Keratinocyte (primary cell): ENCODE measurements around the gene GNPAT. TPM values are rescaled to one million over a fixed set of nuclear protein-coding genes. Genes with fewer than 3 reads are reported as not detected.

Experiments
- DNase-seq: peaks from one replicate; pipeline ENCODE4 v3.0.0-alpha.2; 2011; ENCODE audit warnings: low read depth, missing footprints, low spot score
- FAIRE-seq: peaks from 2 replicates; lab custom pipeline; 2011; peaks lifted over from hg19 to GRCh38; lab: Jason Lieb, UNC
- H2AFZ ChIP-seq: 2 replicates; pipeline ENCODE4 v1.6.0; 2012; ENCODE audit warnings: low read length, control low read depth, inconsistent platforms; ENCODE audit not compliant: control insufficient read depth
- H3K27ac ChIP-seq: 2 replicates; pipeline ENCODE4 v1.5.1; 2011; ENCODE audit warnings: low read length; ENCODE audit not compliant: control insufficient read depth, insufficient read depth
- H3K27me3 ChIP-seq: 3 replicates; pipeline ENCODE4 v1.6.0; 2011; ENCODE audit warnings: low read length; ENCODE audit not compliant: control insufficient read depth, insufficient read depth; ENCODE audit errors: extremely low read depth
- H3K36me3 ChIP-seq, 2 experiments: 2 replicates in 1 of 2; 3 replicates in 1 of 2; pipeline ENCODE4 v1.5.1; 2011; ENCODE audit warnings: low read length in 2 of 2, mild to moderate bottlenecking in 1 of 2; ENCODE audit not compliant: control insufficient read depth in 2 of 2, insufficient read depth in 2 of 2; ENCODE audit errors: extremely low read depth in 1 of 2
- H3K4me1 ChIP-seq: 3 replicates; pipeline ENCODE4 v1.5.1; 2011; ENCODE audit warnings: low read length; ENCODE audit not compliant: control insufficient read depth, insufficient read depth; ENCODE audit errors: extremely low read depth
- H3K4me2 ChIP-seq: 3 replicates; pipeline ENCODE4 v1.6.0; 2011; ENCODE audit warnings: low read depth, low read length; ENCODE audit not compliant: control insufficient read depth, insufficient read depth; ENCODE audit errors: extremely low read depth
- H3K4me3 ChIP-seq, 3 experiments: fragments of 200-600 bp in 1 of 3; sonication (generic) in 1 of 3; 2 replicates in 2 of 3; 3 replicates in 1 of 3; pipeline ENCODE4 v1.5.1; 2011 to 2016; ENCODE audit warnings: low read length in 3 of 3, mild to moderate bottlenecking in 3 of 3, control low read depth in 2 of 3, inconsistent platforms in 1 of 3, low read depth in 1 of 3, mixed read lengths in 1 of 3, mixed run types in 1 of 3, moderate library complexity in 1 of 3; ENCODE audit not compliant: control insufficient read depth in 2 of 3, insufficient read depth in 2 of 3; ENCODE audit errors: extremely low read depth in 1 of 3
- H3K79me2 ChIP-seq: 2 replicates; pipeline ENCODE4 v1.6.0; 2012; ENCODE audit warnings: low read length; ENCODE audit not compliant: control insufficient read depth, insufficient read depth
- H3K9ac ChIP-seq: 3 replicates; pipeline ENCODE4 v1.6.0; 2011; ENCODE audit warnings: low read length; ENCODE audit not compliant: control insufficient read depth, insufficient read depth; ENCODE audit errors: extremely low read depth
- H3K9me1 ChIP-seq: 3 replicates; pipeline ENCODE4 v1.6.0; 2011; ENCODE audit warnings: low read length; ENCODE audit not compliant: control insufficient read depth, insufficient read depth; ENCODE audit errors: extremely low read depth
- H3K9me3 ChIP-seq: 2 replicates; pipeline ENCODE4 v1.5.1; 2012; ENCODE audit warnings: low read depth, low read length; ENCODE audit not compliant: control insufficient read depth
- H4K20me1 ChIP-seq: 3 replicates; pipeline ENCODE4 v1.6.0; 2011; ENCODE audit warnings: low read length; ENCODE audit not compliant: control insufficient read depth, insufficient read depth; ENCODE audit errors: extremely low read depth
- EZH2 ChIP-seq: IDR thresholded peaks from one replicate; pipeline ENCODE4 v1.6.1; 2012; ENCODE audit warnings: inconsistent platforms, mild to moderate bottlenecking, low read length, moderate library complexity
- dilution Hi-C: fragments of 300-500 bp; cut with MboI; formaldehyde crosslinking; loops from one replicate; pipeline ENCODE4 v1.7.0; 2020; ENCODE audit warnings: low sequenced_read_pairs; ENCODE audit not compliant: extremely low pct_ligation_motif_present
- polyA minus RNA-seq, 3 experiments: library from RNA; depleted of rRNA, polyadenylated mRNA; stranded (reverse); fragments of >200 nt; gene quantifications; 1 replicate in 1 of 3; 2 replicates in 1 of 3; 3 replicates in 1 of 3; pipeline ENCODE4 v1.2.3, GENCODE V29; 2011
- polyA plus RNA-seq, 5 experiments: library from polyadenylated mRNA; depleted of rRNA in 3 of 5; stranded (reverse) in 3 of 5; stranded (forward) in 1 of 5; unstranded in 1 of 5; fragments of >200 nt; gene quantifications; 1 replicate in 1 of 5; 2 replicates in 3 of 5; 3 replicates in 1 of 5; pipeline versions ENCODE4 v1.2.1 to v1.2.3, GENCODE V29; 2011 to 2012; ENCODE audit warnings: missing spikeins in 2 of 5, low read depth in 1 of 5, low replicate concordance in 1 of 5
- TF ChIP-seq, protein P1 (sequence below), 3 experiments: IDR thresholded peaks in 1 of 3; conservative IDR thresholded peaks in 1 of 3; optimal IDR thresholded peaks in 1 of 3; 2 replicates in 2 of 3; 3 replicates in 1 of 3; pipeline versions ENCODE3 to v1.5.1; 2011; ENCODE audit warnings: low read length in 3 of 3, mild to moderate bottlenecking in 3 of 3, moderate library complexity in 2 of 3, control low read depth in 1 of 3, inconsistent platforms in 1 of 3; ENCODE audit not compliant: insufficient read depth in 2 of 3; ENCODE audit errors: extremely low read depth in 1 of 3

GNPAT gene
- polyA plus RNA-seq, result 25.6 to 39.9 TPM (median 32.1 TPM) in 3 replicates
- polyA plus RNA-seq (2011; ENCODE audit: low read depth), result 31.9 TPM
- 21.8 and 40.9 TPM in 2 replicates for polyA plus RNA-seq (2011; cell fraction: cytosol; rRNA removed)
- 28.7 and 36.8 TPM in 2 replicates for polyA plus RNA-seq (2011; cell fraction: nucleus; rRNA removed)
- polyA plus RNA-seq (2012; ENCODE audit: low replicate concordance), result 27.7 and 28.8 TPM in 2 replicates
- 6.6 to 34.8 TPM (median 22.8 TPM) in 3 replicates for polyA minus RNA-seq
- polyA minus RNA-seq (2011; cell fraction: cytosol; rRNA and poly(A)+ RNA removed), result 47.2 TPM
- 14.9 and 23.4 TPM in 2 replicates for polyA minus RNA-seq (2011; cell fraction: nucleus; rRNA and poly(A)+ RNA removed)

DNA sequence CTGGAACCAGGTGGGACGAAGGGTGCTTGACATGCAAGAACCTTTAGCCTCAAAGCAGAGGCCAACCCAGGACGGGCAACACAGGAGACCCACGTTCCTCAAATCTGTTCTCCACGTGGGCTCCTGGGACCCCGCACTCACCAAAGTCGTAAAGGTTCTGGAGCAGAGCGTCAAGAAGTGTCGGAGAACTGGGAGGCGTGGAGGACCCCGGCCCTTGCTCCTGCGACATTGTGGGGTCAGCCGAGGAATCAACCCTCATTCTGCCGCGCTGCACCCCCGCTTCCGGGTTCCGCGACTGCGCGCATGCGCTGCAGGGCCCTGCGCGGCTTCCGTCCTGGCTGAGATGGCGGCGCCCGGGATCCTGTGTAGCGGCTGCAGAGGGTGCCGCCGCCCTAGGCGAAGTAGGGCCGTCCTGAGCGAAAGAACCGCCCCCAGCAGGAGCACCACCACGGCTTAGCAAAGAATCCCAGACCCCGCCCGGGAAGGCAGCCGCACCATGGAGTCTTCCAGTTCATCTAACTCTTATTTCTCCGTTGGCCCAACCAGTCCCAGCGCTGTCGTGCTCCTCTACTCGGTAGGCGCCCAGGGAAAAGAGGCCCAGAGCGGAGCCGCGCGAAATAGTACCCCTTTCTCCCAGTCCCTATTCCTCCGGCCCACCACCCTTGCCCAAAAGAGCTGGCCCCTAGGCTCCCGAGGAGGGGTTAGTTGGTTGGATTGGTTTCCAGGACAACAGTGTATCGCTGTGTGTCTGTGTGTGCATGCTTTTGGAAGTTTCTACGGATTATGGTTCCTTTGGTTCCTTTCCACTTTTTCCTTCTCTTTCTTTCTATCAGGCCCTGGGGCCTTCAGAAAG lies at the start of gene GNPAT:
GNPAT (plus strand) TSS at position 330 of the 853 bp plus-strand sequence; CDS start at position 497, 167 bp downstream.
- TF ChIP-seq, protein P1, sequence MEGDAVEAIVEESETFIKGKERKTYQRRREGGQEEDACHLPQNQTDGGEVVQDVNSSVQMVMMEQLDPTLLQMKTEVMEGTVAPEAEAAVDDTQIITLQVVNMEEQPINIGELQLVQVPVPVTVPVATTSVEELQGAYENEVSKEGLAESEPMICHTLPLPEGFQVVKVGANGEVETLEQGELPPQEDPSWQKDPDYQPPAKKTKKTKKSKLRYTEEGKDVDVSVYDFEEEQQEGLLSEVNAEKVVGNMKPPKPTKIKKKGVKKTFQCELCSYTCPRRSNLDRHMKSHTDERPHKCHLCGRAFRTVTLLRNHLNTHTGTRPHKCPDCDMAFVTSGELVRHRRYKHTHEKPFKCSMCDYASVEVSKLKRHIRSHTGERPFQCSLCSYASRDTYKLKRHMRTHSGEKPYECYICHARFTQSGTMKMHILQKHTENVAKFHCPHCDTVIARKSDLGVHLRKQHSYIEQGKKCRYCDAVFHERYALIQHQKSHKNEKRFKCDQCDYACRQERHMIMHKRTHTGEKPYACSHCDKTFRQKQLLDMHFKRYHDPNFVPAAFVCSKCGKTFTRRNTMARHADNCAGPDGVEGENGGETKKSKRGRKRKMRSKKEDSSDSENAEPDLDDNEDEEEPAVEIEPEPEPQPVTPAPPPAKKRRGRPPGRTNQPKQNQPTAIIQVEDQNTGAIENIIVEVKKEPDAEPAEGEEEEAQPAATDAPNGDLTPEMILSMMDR (optimal IDR thresholded peaks at IDR 0.05 in 1 of 3, IDR thresholded peaks at IDR 0.05 in 1 of 3, conservative IDR thresholded peaks at IDR 0.05 in 1 of 3; ENCODE audit: extremely low read depth in 1 of 3, insufficient read depth in 2 of 3, low read length in 3 of 3), result no peak
- TF ChIP-seq EZH2, result no peak
- Histone ChIP-seq H2AFZ (peak within 1 kb of the TSS; percentile 99), H3K4me3 (peak within 1 kb of the TSS; percentile 88 to 97 (median 96)), H3K4me2 (peak within 1 kb of the TSS; percentile 87), H3K9me3 (no peaks in the 10 kb centered on the region), H3K4me1 (peaks cover 12% of the 10 kb centered on the region), H3K36me3 (peaks cover 11 to 14% of the 10 kb centered on the region in 2 experiments), H3K9me1 (no peaks in the 10 kb centered on the region), H3K79me2 (peaks cover 62% of the 10 kb centered on the region), H4K20me1 (no peaks in the 10 kb centered on the region), H3K27me3 (no peaks in the 10 kb centered on the region), H3K9ac (peak within 1 kb of the TSS; percentile 96), H3K27ac (peak within 1 kb of the TSS; percentile 89)
- DNase-seq (peak; percentile 38), FAIRE-seq (no peak)
- dilution Hi-C loops, result no loop called here

DNA sequence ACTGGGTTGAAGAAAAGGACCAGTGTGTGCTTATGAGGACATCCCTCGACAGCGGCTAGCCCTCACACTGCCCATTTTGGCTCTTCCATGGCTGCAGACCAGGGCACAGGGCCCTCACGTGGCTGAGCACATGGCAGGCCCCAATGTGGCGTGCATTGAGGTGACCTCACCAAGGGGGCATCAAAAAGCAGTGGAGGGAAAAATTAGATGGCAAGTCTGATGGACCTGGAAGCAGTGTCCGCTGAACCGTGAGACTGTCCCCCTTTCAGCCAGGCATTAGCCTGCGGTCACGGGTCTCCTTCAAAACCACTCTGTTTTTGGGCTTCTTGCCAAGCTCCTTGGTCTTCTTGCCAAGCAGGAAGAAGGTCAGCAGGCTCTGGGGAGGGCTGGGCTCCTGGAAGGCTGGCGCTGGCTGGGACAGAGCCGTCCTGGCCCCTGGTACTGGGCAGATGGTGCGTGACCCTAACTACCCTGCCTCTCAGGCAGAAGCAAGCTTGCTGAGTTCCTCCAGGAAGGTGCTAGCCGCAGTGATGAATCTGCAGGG lies 48.3 kb upstream of the GNPAT start:
- no peak for DNase-seq
- no peak for TF ChIP-seq EZH2
- TF ChIP-seq, protein P1 (optimal IDR thresholded peaks at IDR 0.05 in 1 of 3, IDR thresholded peaks at IDR 0.05 in 1 of 3, conservative IDR thresholded peaks at IDR 0.05 in 1 of 3; ENCODE audit: extremely low read depth in 1 of 3, insufficient read depth in 2 of 3, low read length in 3 of 3), result no peak
- Histone ChIP-seq H3K9me1 (no peaks in the 10 kb centered on the region), H4K20me1 (no peaks in the 10 kb centered on the region), H3K79me2 (no peaks in the 10 kb centered on the region), H3K36me3 (no peaks in the 10 kb centered on the region), H2AFZ (no peak overlapping the region), H3K9ac (no peak overlapping the region), H3K4me1 (no peaks in the 10 kb centered on the region), H3K4me3 (no peak overlapping the region), H3K9me3 (no peaks in the 10 kb centered on the region), H3K27ac (no peak overlapping the region), H3K4me2 (no peak overlapping the region), H3K27me3 (peaks cover 5% of the 10 kb centered on the region)
- FAIRE-seq, result no peak
- dilution Hi-C loops, result no loop called here
